H1 (cell line): Measurements from ENCODE around the gene CCL8. TPM values are rescaled to one million over a fixed set of nuclear protein-coding genes. Genes with fewer than 3 reads are reported as not detected.

ENCODE experiments used
- CTCF ChIA-PET: fragments of 300-600 bp; sonication (Branson Sonifier 250); formaldehyde crosslinking; loops from one replicate; lab custom pipeline; 2021; ENCODE audit not compliant: partially characterized antibody; lab: Charles Lee
- POLR2A ChIA-PET: fragments of 300-600 bp; sonication (Branson Sonifier 250); formaldehyde crosslinking; loops from one replicate; lab custom pipeline; 2021; ENCODE audit warnings: inconsistent platforms; ENCODE audit not compliant: partially characterized antibody; lab: Charles Lee
- DNase-seq, 2 experiments: peaks; one replicate each; pipeline versions ENCODE4 v3.0.0 to v3.0.0-alpha.2; 2010 to 2022; ENCODE audit warnings: low spot score in 2 of 2, low read depth in 1 of 2, mixed read lengths in 1 of 2
- FAIRE-seq: peaks from 2 replicates; lab custom pipeline; 2011; peaks lifted over from hg19 to GRCh38; lab: Jason Lieb, UNC
- H2AFZ ChIP-seq: 2 replicates; pipeline ENCODE4 v1.8.1; 2012; ENCODE audit warnings: low read length, inconsistent platforms
- H2AK5ac ChIP-seq: 2 replicates; pipeline ENCODE4 v1.6.1; 2013; ENCODE audit warnings: low read depth, low read length
- H2BK120ac ChIP-seq: replicated peaks from 2 replicates; pipeline ENCODE3; 2013; ENCODE audit warnings: low read depth, low read length, inconsistent platforms
- H2BK12ac ChIP-seq: 2 replicates; pipeline ENCODE4 v1.6.1; 2013; ENCODE audit warnings: low read depth, low read length
- H2BK15ac ChIP-seq: 2 replicates; pipeline ENCODE4 v1.6.1; 2013; ENCODE audit warnings: low read length
- H2BK20ac ChIP-seq: 2 replicates; pipeline ENCODE4 v1.6.1; 2013; ENCODE audit warnings: low read length
- H2BK5ac ChIP-seq: 2 replicates; pipeline ENCODE4 v1.6.1; 2013; ENCODE audit warnings: low read depth, low read length
- H3K14ac ChIP-seq: 2 replicates; pipeline ENCODE4 v1.6.1; 2013; ENCODE audit warnings: inconsistent platforms; ENCODE audit not compliant: insufficient read length
- H3K18ac ChIP-seq: 2 replicates; pipeline ENCODE4 v1.6.1; 2013; ENCODE audit warnings: low read length; ENCODE audit errors: extremely low read depth
- H3K23ac ChIP-seq: 2 replicates; pipeline ENCODE4 v1.6.1; 2013; ENCODE audit warnings: inconsistent platforms; ENCODE audit not compliant: insufficient read length
- H3K23me2 ChIP-seq: 2 replicates; pipeline ENCODE4 v1.6.1; 2013; ENCODE audit warnings: low read depth, low read length
- H3K27ac ChIP-seq: 2 replicates; pipeline ENCODE4 v1.6.1; 2011; ENCODE audit warnings: low read depth, low read length, inconsistent platforms
- H3K27me3 ChIP-seq, 4 experiments: replicated peaks in 1 of 4; 1 replicate in 1 of 4; 2 replicates in 3 of 4; pipeline versions ENCODE4 v1.6.1 to v1.8.1; 2011 to 2013; ENCODE audit warnings: low read length in 3 of 4, mild to moderate bottlenecking in 3 of 4, inconsistent platforms in 2 of 4, mixed read lengths in 2 of 4, moderate library complexity in 1 of 4; ENCODE audit not compliant: control insufficient read depth in 3 of 4, insufficient read depth in 3 of 4; ENCODE audit errors: extremely low read depth in 1 of 4
- H3K36me3 ChIP-seq, 4 experiments: 2 replicates each; pipeline versions ENCODE4 v1.6.1 to v1.8.1; 2011 to 2013; ENCODE audit warnings: mild to moderate bottlenecking in 4 of 4, low read length in 3 of 4, moderate library complexity in 2 of 4, control low read depth in 1 of 4, inconsistent platforms in 1 of 4; ENCODE audit not compliant: insufficient read depth in 4 of 4, control insufficient read depth in 2 of 4
- H3K4ac ChIP-seq: replicated peaks from 2 replicates; pipeline ENCODE3; 2013; ENCODE audit warnings: low read length, low read depth, mixed read lengths, inconsistent platforms; ENCODE audit not compliant: insufficient read length
- H3K4me1 ChIP-seq, 4 experiments: replicated peaks in 1 of 4; 1 replicate in 1 of 4; 2 replicates in 3 of 4; pipeline versions ENCODE4 v1.6.1 to v1.8.1; 2011 to 2013; ENCODE audit warnings: low read length in 3 of 4, inconsistent platforms in 2 of 4, mixed read lengths in 1 of 4; ENCODE audit not compliant: insufficient read depth in 4 of 4, control insufficient read depth in 3 of 4
- H3K4me2 ChIP-seq, 2 experiments: 2 replicates each; pipeline versions ENCODE4 v1.6.1 to v1.8.1; 2011 to 2013; ENCODE audit warnings: low read depth in 2 of 2, low read length in 2 of 2, control low read depth in 1 of 2, inconsistent platforms in 1 of 2, mild to moderate bottlenecking in 1 of 2; ENCODE audit not compliant: insufficient read depth in 1 of 2
- H3K4me3 ChIP-seq, 4 experiments: fragments of 200-600, 300-600 bp in 1 of 4; sonication (generic), shearing (Covaris generic), sonication (Bioruptor Twin) in 1 of 4; 2 replicates each; pipeline versions ENCODE4 v1.5.1 to v1.8.1; 2011 to 2016; ENCODE audit warnings: low read length in 4 of 4, low read depth in 3 of 4, control low read depth in 2 of 4, inconsistent platforms in 2 of 4, mild to moderate bottlenecking in 2 of 4, mixed read lengths in 1 of 4, moderate library complexity in 1 of 4; ENCODE audit not compliant: insufficient read depth in 2 of 4; ENCODE audit errors: extremely low read depth in 1 of 4
- H3K56ac ChIP-seq: replicated peaks from 2 replicates; pipeline ENCODE3; 2013; ENCODE audit warnings: low read depth, mild to moderate bottlenecking, mixed read lengths, low read length, inconsistent platforms; ENCODE audit not compliant: insufficient read length
- H3K79me1 ChIP-seq: 2 replicates; pipeline ENCODE4 v1.6.1; 2013; ENCODE audit warnings: low read depth, low read length, control low read depth
- H3K79me2 ChIP-seq, 2 experiments: 2 replicates each; pipeline versions ENCODE4 v1.6.1 to v1.8.1; 2012 to 2013; ENCODE audit warnings: low read length in 2 of 2, mild to moderate bottlenecking in 2 of 2, inconsistent platforms in 1 of 2; ENCODE audit not compliant: insufficient read depth in 2 of 2, control insufficient read depth in 1 of 2
- H3K9ac ChIP-seq, 4 experiments: replicated peaks in 1 of 4; 1 replicate in 1 of 4; 2 replicates in 3 of 4; pipeline versions ENCODE4 v1.6.1 to v1.8.1; 2011 to 2013; ENCODE audit warnings: low read depth in 3 of 4, low read length in 3 of 4, control low read depth in 2 of 4, mild to moderate bottlenecking in 2 of 4, moderate library complexity in 2 of 4, inconsistent platforms in 1 of 4; ENCODE audit errors: extremely low read depth in 1 of 4
- H3K9me3 ChIP-seq, 2 experiments: 2 replicates each; pipeline versions ENCODE4 v1.6.1 to v1.8.1; 2012 to 2013; ENCODE audit warnings: mild to moderate bottlenecking in 2 of 2, moderate library complexity in 2 of 2, control low read depth in 1 of 2, inconsistent platforms in 1 of 2, low read depth in 1 of 2, low read length in 1 of 2, mixed read lengths in 1 of 2; ENCODE audit not compliant: insufficient read depth in 2 of 2
- H4K20me1 ChIP-seq, 2 experiments: replicated peaks in 1 of 2; 2 replicates each; pipeline versions ENCODE3 to v1.8.1; 2011 to 2013; ENCODE audit warnings: inconsistent platforms in 2 of 2, low read length in 2 of 2, mild to moderate bottlenecking in 1 of 2; ENCODE audit not compliant: insufficient read depth in 2 of 2, control insufficient read depth in 1 of 2
- H4K5ac ChIP-seq: 2 replicates; pipeline ENCODE4 v1.6.1; 2013; ENCODE audit warnings: low read length, low read depth, mixed read lengths, inconsistent platforms; ENCODE audit not compliant: insufficient read length
- H4K8ac ChIP-seq: 2 replicates; pipeline ENCODE4 v1.8.0; 2013; ENCODE audit warnings: mild to moderate bottlenecking, moderate library complexity, low read length, inconsistent platforms; ENCODE audit not compliant: insufficient read depth; ENCODE audit errors: extremely low read depth
- H4K91ac ChIP-seq: replicated peaks from 2 replicates; pipeline ENCODE3; 2013; ENCODE audit warnings: low read length, mixed read lengths, inconsistent platforms; ENCODE audit not compliant: insufficient read length
- BCL11A ChIP-seq, 2 experiments: IDR thresholded peaks; one replicate each; pipeline ENCODE4 v1.6.1; 2011; ENCODE audit warnings: low read depth in 2 of 2, low read length in 2 of 2, mild to moderate bottlenecking in 2 of 2
- GABPA ChIP-seq: IDR thresholded peaks from 2 replicates; pipeline ENCODE4 v1.6.1; 2011; ENCODE audit warnings: mild to moderate bottlenecking, low read length, moderate library complexity, borderline replicate concordance; ENCODE audit not compliant: insufficient read depth
- TEAD4 ChIP-seq: IDR thresholded peaks from 2 replicates; pipeline ENCODE4 v1.6.1; 2012; ENCODE audit warnings: low read depth, low read length, inconsistent platforms, mixed read lengths
- WGBS, 2 experiments: shearing (Covaris generic) in 1 of 2; methylation state at CpG; one replicate each; pipeline versions ENCODE4 v1.1.6 to v1.1.7; 2013 to 2015; ENCODE audit warnings: low lambda C conversion rate in 2 of 2, mixed read lengths in 2 of 2, inconsistent platforms in 1 of 2, low coverage in 1 of 2, missing lambda C conversion rate in 1 of 2; ENCODE audit not compliant: insufficient replicate concordance in 2 of 2, insufficient coverage in 1 of 2, insufficient read length in 1 of 2; ENCODE audit errors: extremely low coverage in 1 of 2, missing lambda C conversion rate in 1 of 2; 5-methylcytosine and 5-hydroxymethylcytosine counted together
- polyA plus RNA-seq, 7 experiments: library from polyadenylated mRNA; depleted of rRNA in 3 of 7; stranded (reverse) in 5 of 7; unstranded in 2 of 7; fragments of >200 nt in 5 of 7; fragments of 200-250 nt in 2 of 7; gene quantifications; 1 replicate in 5 of 7; 2 replicates in 1 of 7; 4 replicates in 1 of 7; pipeline versions ENCODE4 v1.2.1 to v1.2.3, GENCODE V29; 2011 to 2013; ENCODE audit warnings: missing spikeins in 2 of 7, mixed read lengths in 2 of 7
- total RNA-seq: library from RNA; stranded (reverse); fragmentation: NEBNext Ultra II Directional; extraction: Animal tissue kit (Norgen Biotek cat#: 25700); gene quantifications from 2 replicates; pipeline ENCODE4 v1.2.1, GENCODE V29; 2021

The CCL8 gene
- total and polyA plus RNA-seq, 2 of the 8 experiments (the other 6 are each of a cell fraction or from before 2014, with no cell fraction given) = not detected

DNA sequence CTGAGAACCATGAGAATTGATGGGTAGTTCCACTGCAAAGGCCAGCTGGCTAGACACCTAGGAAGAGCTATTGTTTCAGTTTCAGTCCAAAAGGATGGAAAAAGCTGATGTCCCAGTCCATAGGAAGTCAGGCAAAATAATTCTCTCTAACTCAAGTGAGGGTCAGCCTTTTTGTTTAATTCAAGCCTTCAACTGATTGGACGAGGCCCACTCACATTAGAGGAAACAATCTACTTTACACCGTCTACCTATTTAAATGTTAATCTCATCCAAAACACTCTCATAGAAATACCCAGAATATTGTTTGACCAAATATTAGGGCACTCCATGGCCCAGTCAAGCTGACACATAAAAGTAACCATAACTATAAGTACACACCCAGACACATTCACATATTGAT is 22.7 kb downstream of the CCL8 start:
- CTCF ChIA-PET = interaction anchor here (1.0 kb wide), 1 partner anchor 20 kb away, joined by 7 read pairs; no protein-coding TSS in a partner anchor
- Histone ChIP-seq H2AK5ac (no peak overlapping the region), H3K4me1 (no peaks in the 10 kb centered on the region), H3K27me3 (no peaks in the 10 kb centered on the region), H3K9me3 (no peaks in the 10 kb centered on the region), H4K91ac (no peak overlapping the region), H3K27ac (no peak overlapping the region), H4K5ac (no peak overlapping the region), H2BK5ac (no peak overlapping the region), H2BK12ac (no peak overlapping the region), H3K23me2 (no peaks in the 10 kb centered on the region), H3K4me3 (no peak overlapping the region), H3K79me2 (no peaks in the 10 kb centered on the region), H3K18ac (no peak overlapping the region), H3K36me3 (no peaks in the 10 kb centered on the region), H3K23ac (no peak overlapping the region), H3K14ac (no peak overlapping the region), H4K8ac (no peak overlapping the region), H4K20me1 (no peaks in the 10 kb centered on the region), H3K79me1 (no peaks in the 10 kb centered on the region), H2BK120ac (no peak overlapping the region), H3K56ac (no peak overlapping the region), H3K4me2 (no peak overlapping the region), H2AFZ (no peak overlapping the region), H2BK20ac (no peak overlapping the region), H3K4ac (no peak overlapping the region), H3K9ac (no peak overlapping the region), H2BK15ac (no peak overlapping the region)
- WGBS, 2 experiments = 95% methylated on average over 2 of the region's 2 CpGs; no CpG with 5 or more reads in 1 of the 2 experiments
- DNase-seq (no peak), FAIRE-seq (no peak)
- POLR2A ChIA-PET = interaction anchor here (0.7 kb wide), 1 partner anchor 159 kb away, joined by 3 read pairs; no protein-coding TSS in a partner anchor
- TF ChIP-seq BCL11A (IDR thresholded peaks at IDR 0.05; ENCODE audit: low read depth in 2 of 2, low read length in 2 of 2) (no peak), GABPA (no peak), TEAD4 (no peak)
